ENCODE data around the gene AMN.

DNA sequence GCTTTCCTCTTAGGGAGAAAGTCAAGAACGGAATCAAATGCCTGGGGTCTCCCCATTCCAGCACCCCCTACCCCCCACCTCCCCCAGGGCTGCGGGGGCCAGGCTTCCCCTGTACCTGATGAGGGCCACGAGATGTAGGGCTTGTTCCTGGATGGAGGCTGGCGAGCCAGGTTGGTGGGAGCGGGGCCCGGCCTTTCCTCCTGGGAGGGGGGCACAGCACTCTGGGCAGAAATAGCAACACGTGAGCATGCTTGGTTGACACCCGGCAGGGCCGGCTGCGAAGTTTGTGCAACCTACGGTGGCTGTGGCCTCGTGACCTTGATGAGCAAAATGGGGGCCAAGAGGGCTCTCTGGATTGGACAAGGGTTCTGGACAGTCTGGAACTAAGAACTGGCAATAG lies 15.7 kb downstream of the AMN start:
- TF ChIP-seq POLR2A (IDR thresholded peaks at IDR 0.05; ENCODE audit: low read length) (no peak), GATA1 (IDR thresholded peaks at IDR 0.05; ENCODE audit: low read depth, low read length) (no peak)

Data from erythroblast (primary cell).